GM12892 (cell line): Measurements from ENCODE around the gene C16orf86.

Source experiments
- POLR2A ChIP-seq: IDR thresholded peaks from 2 replicates; pipeline ENCODE4 v1.6.1; 2011; ENCODE audit warnings: low read depth, low read length, control low read depth
- POLR2AphosphoS5 ChIP-seq: IDR thresholded peaks from 2 replicates; pipeline ENCODE4 v1.6.1; 2011; ENCODE audit warnings: low read depth, low read length, control low read depth
- TAF1 ChIP-seq: IDR thresholded peaks from 2 replicates; pipeline ENCODE4 v1.6.1; 2011; ENCODE audit warnings: low read depth, mild to moderate bottlenecking, control low read depth, low read length, borderline replicate concordance

DNA sequence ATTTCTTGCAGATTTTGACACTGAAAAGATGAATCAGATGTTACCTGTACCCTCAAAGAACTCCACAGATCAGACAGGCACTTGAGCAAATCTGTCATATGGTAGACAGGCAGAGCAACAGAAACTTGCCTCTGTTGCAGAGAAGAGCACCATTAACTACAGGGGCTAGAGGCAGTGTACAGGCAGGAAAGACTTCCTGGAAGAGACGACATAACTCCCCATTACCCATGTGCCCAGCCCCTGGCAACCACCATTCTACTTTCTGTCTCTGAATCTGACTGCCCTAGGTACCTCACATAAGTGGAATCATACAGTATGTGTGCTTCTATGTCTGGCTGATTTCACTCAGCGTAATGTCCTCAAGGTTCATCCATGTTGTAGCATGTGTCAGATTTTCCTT is 37.0 kb downstream of the C16orf86 start:
- TF ChIP-seq POLR2A (no peak), TAF1 (no peak), POLR2AphosphoS5 (no peak)
